Measurements from ENCODE around the gene CT45A2.
"Not testable (repeated sequence)": the region's sequence is repeated elsewhere in the genome, so short reads cannot be mapped to it uniquely, and the experiment has no call there.

The CT45A2 gene

DNA sequence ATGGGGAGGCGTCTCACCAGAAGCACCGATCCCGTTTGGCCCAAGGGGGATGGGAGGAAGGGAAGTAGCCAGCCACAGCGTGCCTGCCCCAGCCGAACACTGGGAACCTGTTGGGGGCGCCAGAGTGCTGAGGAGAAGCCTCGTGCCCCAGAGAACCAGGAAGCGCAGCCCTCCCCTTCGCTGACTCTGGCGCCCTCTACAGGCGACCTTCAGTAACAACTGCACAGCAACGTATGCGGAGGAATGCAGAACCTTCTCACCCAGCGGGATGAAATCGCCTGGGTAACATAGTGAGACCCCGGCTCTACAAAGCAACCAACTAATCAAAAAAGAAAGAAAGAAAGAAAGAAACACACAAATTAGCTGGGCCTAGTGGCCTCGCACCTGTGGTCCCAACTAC is at the start of gene CT45A2:
CT45A2 (minus strand) TSS at position 101 of the 400 bp plus-strand sequence. CDS start 3,747 bp downstream, outside the sequence.
- H3K4me3 ChIP-seq (ENCODE audit: low read depth, low read length); H2AFZ ChIP-seq (ENCODE audit: low read length, unreplicated experiment); H3K27me3 ChIP-seq (ENCODE audit: insufficient read depth, low read length); H3K27ac ChIP-seq (ENCODE audit: low read depth, low read length); H3K4me1 ChIP-seq (ENCODE audit: control insufficient read depth, insufficient read depth, low read length, unreplicated experiment); H3K79me2 ChIP-seq (ENCODE audit: control insufficient read depth, insufficient read depth, low read length, unreplicated experiment); H3K36me3 ChIP-seq (ENCODE audit: insufficient read depth, low read length): not testable (repeated sequence)

GRCh38 chrX:135854438-135854837 is 34.6 kb upstream of the CT45A2 start, which contains the start of gene CT45A8:
Gene CT45A8 (minus strand): TSS chrX:135854538. CDS start chrX:135850783, 3,755 bp downstream.
- H2AFZ ChIP-seq (ENCODE audit: low read length, unreplicated experiment); H3K27ac ChIP-seq (ENCODE audit: low read depth, low read length); H3K27me3 ChIP-seq (ENCODE audit: insufficient read depth, low read length); H3K79me2 ChIP-seq (ENCODE audit: control insufficient read depth, insufficient read depth, low read length, unreplicated experiment); H3K36me3 ChIP-seq (ENCODE audit: insufficient read depth, low read length); H3K4me1 ChIP-seq (ENCODE audit: control insufficient read depth, insufficient read depth, low read length, unreplicated experiment); H3K4me3 ChIP-seq (ENCODE audit: low read depth, low read length): not testable (repeated sequence)

GRCh38 chrX:135837180-135837579 is 17.4 kb upstream of the CT45A2 start, which contains the start of gene CT45A7:
Gene CT45A7 (minus strand): TSS chrX:135837280. CDS start chrX:135833533, 3,747 bp downstream.
- not testable (repeated sequence) for H3K27me3 ChIP-seq (ENCODE audit: insufficient read depth, low read length); H3K79me2 ChIP-seq (ENCODE audit: control insufficient read depth, insufficient read depth, low read length, unreplicated experiment); H2AFZ ChIP-seq (ENCODE audit: low read length, unreplicated experiment); H3K4me3 ChIP-seq (ENCODE audit: low read depth, low read length); H3K36me3 ChIP-seq (ENCODE audit: insufficient read depth, low read length); H3K4me1 ChIP-seq (ENCODE audit: control insufficient read depth, insufficient read depth, low read length, unreplicated experiment); H3K27ac ChIP-seq (ENCODE audit: low read depth, low read length)

GRCh38 chrX:135802687-135803086 is 17.1 kb downstream of the CT45A2 start, which contains the start of gene CT45A6:
Gene CT45A6 (minus strand): TSS chrX:135802787. CDS start chrX:135798993, 3,794 bp downstream.
- H2AFZ ChIP-seq (ENCODE audit: low read length, unreplicated experiment); H3K79me2 ChIP-seq (ENCODE audit: control insufficient read depth, insufficient read depth, low read length, unreplicated experiment); H3K27ac ChIP-seq (ENCODE audit: low read depth, low read length); H3K36me3 ChIP-seq (ENCODE audit: insufficient read depth, low read length); H3K4me1 ChIP-seq (ENCODE audit: control insufficient read depth, insufficient read depth, low read length, unreplicated experiment); H3K4me3 ChIP-seq (ENCODE audit: low read depth, low read length); H3K27me3 ChIP-seq (ENCODE audit: insufficient read depth, low read length): not testable (repeated sequence)

DNA sequence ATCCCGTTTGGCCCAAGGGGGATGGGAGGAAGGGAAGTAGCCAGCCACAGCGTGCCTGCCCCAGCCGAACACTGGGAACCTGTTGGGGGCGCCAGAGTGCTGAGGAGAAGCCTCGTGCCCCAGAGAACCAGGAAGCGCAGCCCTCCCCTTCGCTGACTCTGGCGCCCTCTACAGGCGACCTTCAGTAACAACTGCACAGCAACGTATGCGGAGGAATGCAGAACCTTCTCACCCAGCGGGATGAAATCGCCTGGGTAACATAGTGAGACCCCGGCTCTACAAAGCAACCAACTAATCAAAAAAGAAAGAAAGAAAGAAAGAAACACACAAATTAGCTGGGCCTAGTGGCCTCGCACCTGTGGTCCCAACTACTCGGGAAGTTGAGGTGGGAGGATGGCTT is 34.4 kb downstream of the CT45A2 start, which contains the start of gene CT45A5:
CT45A5 (minus strand) TSS at position 101 of the 400 bp plus-strand sequence. CDS start 3,774 bp downstream, outside the sequence.
- not testable (repeated sequence) for H3K4me3 ChIP-seq (ENCODE audit: low read depth, low read length); H3K36me3 ChIP-seq (ENCODE audit: insufficient read depth, low read length); H3K79me2 ChIP-seq (ENCODE audit: control insufficient read depth, insufficient read depth, low read length, unreplicated experiment); H3K27ac ChIP-seq (ENCODE audit: low read depth, low read length); H3K27me3 ChIP-seq (ENCODE audit: insufficient read depth, low read length); H2AFZ ChIP-seq (ENCODE audit: low read length, unreplicated experiment); H3K4me1 ChIP-seq (ENCODE audit: control insufficient read depth, insufficient read depth, low read length, unreplicated experiment)

DNA sequence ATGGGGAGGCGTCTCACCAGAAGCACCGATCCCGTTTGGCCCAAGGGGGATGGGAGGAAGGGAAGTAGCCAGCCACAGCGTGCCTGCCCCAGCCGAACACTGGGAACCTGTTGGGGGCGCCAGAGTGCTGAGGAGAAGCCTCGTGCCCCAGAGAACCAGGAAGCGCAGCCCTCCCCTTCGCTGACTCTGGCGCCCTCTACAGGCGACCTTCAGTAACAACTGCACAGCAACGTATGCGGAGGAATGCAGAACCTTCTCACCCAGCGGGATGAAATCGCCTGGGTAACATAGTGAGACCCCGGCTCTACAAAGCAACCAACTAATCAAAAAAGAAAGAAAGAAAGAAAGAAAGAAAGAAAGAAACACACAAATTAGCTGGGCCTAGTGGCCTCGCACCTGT is 51.7 kb downstream of the CT45A2 start, which contains the start of gene CT45A3:
CT45A3 (minus strand) TSS at position 101 of the 400 bp plus-strand sequence. CDS start 3,747 bp downstream, outside the sequence.
- not testable (repeated sequence) for H3K4me1 ChIP-seq (ENCODE audit: control insufficient read depth, insufficient read depth, low read length, unreplicated experiment); H3K36me3 ChIP-seq (ENCODE audit: insufficient read depth, low read length); H3K4me3 ChIP-seq (ENCODE audit: low read depth, low read length); H3K79me2 ChIP-seq (ENCODE audit: control insufficient read depth, insufficient read depth, low read length, unreplicated experiment); H2AFZ ChIP-seq (ENCODE audit: low read length, unreplicated experiment); H3K27ac ChIP-seq (ENCODE audit: low read depth, low read length); H3K27me3 ChIP-seq (ENCODE audit: insufficient read depth, low read length)
